Raji (cell line): ENCODE measurements around the gene GNG10.

ENCODE experiments used
- POLR2A ChIP-seq: IDR thresholded peaks from 2 replicates; pipeline ENCODE4 v1.6.1; 2011; ENCODE audit warnings: low read depth, low read length, control low read depth; ENCODE audit not compliant: insufficient read depth

The GNG10 gene

GRCh38 chr9:111661150-111661801, at the start of gene GNG10:
Gene GNG10 (plus strand): TSS chr9:111661605. CDS start chr9:111661635, 30 bp downstream.
- peak; percentile 53 for TF ChIP-seq POLR2A

GRCh38 chr9:111613436-111614040, 47.9 kb upstream of the GNG10 start:
- no peak for TF ChIP-seq POLR2A

- no peak for TF ChIP-seq POLR2A
These were observed 45.5 kb upstream of the GNG10 start for GRCh38 chr9:111615928-111616327.

- no peak for TF ChIP-seq POLR2A
These were observed 39.4 kb upstream of the GNG10 start for GRCh38 chr9:111621895-111622480.

GRCh38 chr9:111622626-111623025, 38.8 kb upstream of the GNG10 start:
- no peak for TF ChIP-seq POLR2A

- TF ChIP-seq POLR2A, result no peak
These were observed 34.0 kb upstream of the GNG10 start for GRCh38 chr9:111627260-111627963.

- TF ChIP-seq POLR2A, result no peak
These were observed 33.0 kb upstream of the GNG10 start for GRCh38 chr9:111628411-111628810.

- no peak for TF ChIP-seq POLR2A
These were observed 31.0 kb upstream of the GNG10 start for GRCh38 chr9:111630182-111630963.

- TF ChIP-seq POLR2A, result no peak
These were observed 30.5 kb upstream of the GNG10 start for GRCh38 chr9:111630964-111631213.

GRCh38 chr9:111631214-111631971, 30.0 kb upstream of the GNG10 start, which contains the start of gene DNAJC25:
Gene DNAJC25 (plus strand): TSS chr9:111631334. CDS start chr9:111631408, 74 bp downstream.
- peak; percentile 99 for TF ChIP-seq POLR2A

GRCh38 chr9:111632060-111632459, 29.3 kb upstream of the GNG10 start:
- TF ChIP-seq POLR2A, result no peak

- no peak for TF ChIP-seq POLR2A
These were observed 28.6 kb upstream of the GNG10 start for GRCh38 chr9:111632695-111633388.

- no peak for TF ChIP-seq POLR2A
These were observed 28.0 kb upstream of the GNG10 start for GRCh38 chr9:111633389-111633736.

- TF ChIP-seq POLR2A, result no peak
These were observed 26.5 kb upstream of the GNG10 start for GRCh38 chr9:111634860-111635259.

GRCh38 chr9:111637421-111637950, 23.9 kb upstream of the GNG10 start:
- no peak for TF ChIP-seq POLR2A
